Urinary bladder (tissue), 4 donors: ENCODE measurements around the gene DYNLRB1. TPM values are rescaled to one million over a fixed set of nuclear protein-coding genes. Genes with fewer than 3 reads are reported as not detected.

ENCODE experiments used
- DNase-seq: peaks from one replicate; pipeline ENCODE4 v3.0.0-alpha.2; 2015; ENCODE audit errors: extremely low spot score
- H3K27ac ChIP-seq: one replicate; pipeline ENCODE4 v1.5.1; 2013; ENCODE audit warnings: low read depth, mild to moderate bottlenecking, moderate library complexity
- H3K36me3 ChIP-seq: one replicate; pipeline ENCODE4 v1.6.1; 2013; ENCODE audit warnings: mild to moderate bottlenecking, moderate library complexity; ENCODE audit not compliant: insufficient read depth
- H3K4me1 ChIP-seq: one replicate; pipeline ENCODE4 v1.6.1; 2013; ENCODE audit warnings: mild to moderate bottlenecking, moderate library complexity; ENCODE audit not compliant: insufficient read depth
- H3K4me3 ChIP-seq: one replicate; pipeline ENCODE4 v1.5.1; 2013; ENCODE audit warnings: low read depth, low read length
- WGBS: extraction: QIAGEN DNeasy Blood & Tissue Kit; methylation state at CpG from one replicate; pipeline ENCODE4 v1.1.7; 2013; 5-methylcytosine and 5-hydroxymethylcytosine counted together
- polyA plus RNA-seq: library from polyadenylated mRNA; stranded (reverse); fragments of 200-250 nt; gene quantifications from one replicate; pipeline ENCODE4 v1.2.3, GENCODE V29; 2013
- total RNA-seq: library from RNA; depleted of rRNA; stranded (reverse); fragments of >200 nt; gene quantifications from one replicate; pipeline ENCODE4 v1.2.3, GENCODE V29; 2014
- donor health status: healthy with polysubstance abuse.
- donor health status: healthy.

DYNLRB1 gene
- total and polyA plus RNA-seq, 2 donors: 36.2 to 248 TPM

DNA sequence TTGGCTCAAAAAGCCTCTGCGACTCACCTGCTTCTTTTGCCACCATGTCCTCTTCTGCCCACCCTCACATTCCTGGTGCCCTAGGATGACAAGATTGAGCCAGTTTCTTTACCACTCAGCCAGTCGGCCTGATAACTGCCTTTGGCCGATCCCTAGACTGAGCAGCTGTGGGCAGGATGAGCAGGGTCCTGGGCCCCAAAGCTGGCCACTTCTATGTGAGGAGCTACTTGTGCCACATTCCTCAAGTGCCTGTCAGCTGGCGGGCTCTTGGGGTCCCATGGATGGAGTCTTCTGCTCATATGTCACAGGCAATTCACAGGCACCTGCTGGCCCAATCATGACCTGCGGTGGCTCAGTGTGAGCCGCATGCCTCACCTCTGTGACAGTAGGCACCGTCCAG, 16.5 kb downstream of the DYNLRB1 start:
- WGBS: 94% methylated on average over 7 of the region's 7 CpGs
- Histone ChIP-seq H3K4me1 (no peaks in the 10 kb centered on the region), H3K36me3 (no peaks in the 10 kb centered on the region), H3K27ac (no peak overlapping the region), H3K4me3 (no peak overlapping the region)
- no peak for DNase-seq

DNA sequence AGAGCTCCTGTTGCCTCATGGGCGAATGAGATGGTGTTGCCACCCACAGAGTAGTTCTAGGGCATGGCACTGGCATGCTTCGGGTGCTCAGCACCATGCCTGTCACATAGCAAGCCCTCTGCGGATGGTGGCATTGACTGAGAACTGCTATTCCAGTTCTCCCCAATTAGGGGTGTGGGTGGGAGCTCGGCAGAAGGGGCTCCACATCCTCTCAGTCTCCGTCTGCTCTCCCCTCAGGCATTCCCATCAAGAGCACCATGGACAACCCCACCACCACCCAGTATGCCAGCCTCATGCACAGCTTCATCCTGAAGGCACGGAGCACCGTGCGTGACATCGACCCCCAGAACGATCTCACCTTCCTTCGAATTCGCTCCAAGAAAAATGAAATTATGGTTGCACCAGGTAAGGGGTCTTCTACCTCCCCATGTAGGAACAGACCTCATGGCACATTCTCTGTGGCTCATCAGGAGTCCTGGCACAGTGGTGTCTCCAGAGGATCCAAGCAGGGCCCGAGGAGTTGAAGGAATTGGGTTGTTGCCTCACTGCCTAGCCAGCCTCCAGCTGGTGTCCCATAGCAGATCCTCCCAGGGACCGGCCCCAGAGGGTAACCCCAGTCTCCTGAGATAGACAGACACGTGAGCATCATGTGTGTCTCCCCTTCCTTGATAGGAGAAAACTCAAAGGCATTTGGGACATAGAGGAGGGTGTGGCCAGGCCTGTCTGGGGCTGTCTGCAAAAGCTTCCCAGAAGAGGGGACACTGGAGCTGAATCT, 18.4 kb downstream of the DYNLRB1 start:
- 92% methylated on average over 15 of the region's 15 CpGs for WGBS
- Histone ChIP-seq H3K27ac (no peak overlapping the region), H3K4me3 (no peak overlapping the region), H3K36me3 (no peaks in the 10 kb centered on the region), H3K4me1 (no peaks in the 10 kb centered on the region)
- DNase-seq: no peak

DNA sequence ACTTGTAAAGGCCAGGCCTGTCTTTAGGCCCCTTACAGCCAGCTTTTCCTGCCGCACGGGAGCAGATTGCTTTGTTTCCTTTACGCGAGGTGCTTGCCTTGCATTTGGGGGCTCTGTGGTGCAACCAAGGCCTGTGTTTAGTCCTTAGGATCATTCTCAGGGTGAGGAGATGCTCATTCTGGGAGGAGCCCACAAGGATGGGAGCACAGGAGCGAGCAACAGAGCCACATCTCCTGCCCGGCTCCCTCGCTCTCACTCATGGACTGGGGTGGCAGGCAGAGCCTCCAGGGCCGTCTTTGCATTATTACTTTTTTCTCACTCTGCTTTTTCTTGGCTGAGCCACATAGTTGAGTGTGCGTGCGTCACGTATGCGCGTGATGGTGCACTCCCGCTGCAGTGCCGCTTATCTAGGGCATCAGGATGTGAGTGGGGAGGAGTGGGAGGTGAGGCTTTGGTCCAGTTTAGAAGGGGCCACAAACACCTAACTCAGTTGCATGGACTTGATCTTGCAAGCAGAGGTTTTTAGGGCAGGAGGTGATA, 19.1 kb downstream of the DYNLRB1 start:
- Histone ChIP-seq H3K4me1 (no peaks in the 10 kb centered on the region), H3K4me3 (no peak overlapping the region), H3K36me3 (no peaks in the 10 kb centered on the region), H3K27ac (no peak overlapping the region)
- no peak for DNase-seq
- 92% methylated on average over 15 of the region's 15 CpGs for WGBS

DNA sequence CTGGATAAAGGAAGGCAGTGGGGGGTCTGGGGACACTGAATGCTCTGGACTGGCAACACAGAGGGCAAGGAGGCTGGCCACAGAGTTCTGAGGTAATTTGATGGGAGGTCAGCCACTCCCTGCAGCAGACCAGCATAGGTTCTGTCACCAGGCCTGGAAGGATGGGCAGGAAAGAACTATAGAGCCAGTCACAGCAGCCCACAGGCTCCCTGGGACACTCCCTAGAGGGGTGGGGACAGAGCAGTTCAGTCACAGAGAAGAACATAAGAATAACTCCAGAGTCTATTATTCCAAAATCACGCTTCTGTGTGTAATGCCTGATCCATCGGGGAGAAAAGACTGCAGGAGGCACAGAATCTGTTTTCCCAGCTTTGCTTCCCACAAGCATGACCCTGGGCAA, 19.6 kb downstream of the DYNLRB1 start:
- DNase-seq: no peak
- H3K27ac ChIP-seq: no peak overlapping the region

DNA sequence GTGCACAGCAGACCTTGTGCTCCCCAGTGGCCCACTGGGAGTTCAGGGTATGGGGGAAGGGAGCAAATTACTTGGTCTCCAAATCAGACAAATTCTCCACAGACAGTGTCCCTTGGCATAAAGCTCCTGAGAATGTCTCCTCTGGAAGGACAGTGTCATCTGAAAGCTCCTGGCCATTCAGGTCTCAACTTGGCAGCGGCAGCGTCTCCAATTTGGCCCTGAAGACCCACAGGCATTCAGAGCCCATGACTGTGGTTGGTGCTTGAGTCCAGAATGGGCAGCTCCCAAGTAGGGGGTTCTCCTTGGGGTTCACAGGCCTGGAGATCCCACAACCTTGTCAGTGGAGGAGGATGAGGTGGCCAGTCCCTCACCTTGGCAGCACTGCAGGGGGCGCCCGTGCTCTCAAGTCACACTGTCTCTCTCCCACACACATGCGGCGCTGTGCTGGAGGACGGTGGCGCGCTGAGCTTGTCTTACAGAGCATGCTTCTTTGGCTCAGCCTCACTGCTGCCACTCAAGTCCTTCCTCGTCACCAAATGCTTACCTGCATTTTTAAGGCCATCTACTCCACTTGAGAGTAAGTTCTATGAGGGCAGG, 20.7 kb downstream of the DYNLRB1 start:
- Histone ChIP-seq H3K27ac (no peak overlapping the region), H3K4me1 (no peaks in the 10 kb centered on the region), H3K36me3 (peaks cover 2% of the 10 kb centered on the region), H3K4me3 (no peak overlapping the region)
- WGBS: 75% methylated on average over 10 of the region's 10 CpGs
- DNase-seq: no peak

More for the DNA sequence above, 19.6 kb downstream of the DYNLRB1 start:
- 97% methylated on average over 2 of the region's 2 CpGs for WGBS
- no peaks in the 10 kb centered on the region for H3K4me1 ChIP-seq
- no peaks in the 10 kb centered on the region for H3K36me3 ChIP-seq
- H3K4me3 ChIP-seq: no peak overlapping the region

DNA sequence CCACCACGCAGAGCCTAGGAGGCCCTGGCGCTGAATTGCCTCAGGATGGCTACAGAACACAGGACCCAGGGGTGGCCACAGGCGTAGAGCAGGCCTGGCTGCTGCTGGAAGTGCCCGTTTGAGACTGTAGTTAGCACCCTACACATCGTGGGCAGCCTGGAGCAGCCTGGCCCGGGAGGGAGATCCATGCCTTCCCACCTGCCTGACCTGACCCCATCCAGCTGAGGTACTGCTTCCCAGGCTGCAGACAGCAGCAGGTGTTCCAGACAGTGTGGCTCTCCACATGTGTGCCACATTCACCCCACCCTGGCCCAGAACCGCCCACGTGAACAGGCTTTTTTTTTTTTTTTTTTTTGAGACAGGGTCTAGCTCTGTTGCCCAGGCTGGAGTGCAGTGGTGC, 21.4 kb downstream of the DYNLRB1 start:
- DNase-seq: no peak
- H3K36me3 ChIP-seq: peaks cover 2% of the 10 kb centered on the region

DNA sequence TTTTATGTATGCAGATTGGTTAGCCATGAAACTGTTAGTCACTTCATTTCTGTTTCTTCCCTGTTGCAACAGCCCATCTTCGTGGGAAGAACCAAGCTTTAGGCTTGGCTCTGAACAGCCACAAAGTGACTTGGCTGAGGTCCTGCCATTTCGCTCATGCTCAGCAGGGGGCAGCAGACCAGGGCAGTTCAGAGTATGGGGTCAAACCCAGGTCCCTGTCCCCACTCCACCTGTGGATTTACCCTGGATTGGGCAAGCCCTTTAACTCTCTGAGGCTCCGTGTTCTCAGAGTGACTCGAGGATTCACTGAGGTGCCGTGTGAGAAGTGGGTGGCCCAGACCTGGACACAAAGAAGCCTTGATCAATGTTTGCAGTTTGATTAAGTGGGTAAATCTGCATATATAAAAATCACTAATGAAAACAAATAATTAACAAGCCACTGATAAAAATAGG, 22.5 kb downstream of the DYNLRB1 start:
- H3K36me3 ChIP-seq: peaks cover 2% of the 10 kb centered on the region

More for the DNA sequence above, 21.4 kb downstream of the DYNLRB1 start:
- Histone ChIP-seq H3K4me3 (no peak overlapping the region), H3K27ac (no peak overlapping the region), H3K4me1 (no peaks in the 10 kb centered on the region)
- 86% methylated on average over 8 of the region's 8 CpGs for WGBS

DNA sequence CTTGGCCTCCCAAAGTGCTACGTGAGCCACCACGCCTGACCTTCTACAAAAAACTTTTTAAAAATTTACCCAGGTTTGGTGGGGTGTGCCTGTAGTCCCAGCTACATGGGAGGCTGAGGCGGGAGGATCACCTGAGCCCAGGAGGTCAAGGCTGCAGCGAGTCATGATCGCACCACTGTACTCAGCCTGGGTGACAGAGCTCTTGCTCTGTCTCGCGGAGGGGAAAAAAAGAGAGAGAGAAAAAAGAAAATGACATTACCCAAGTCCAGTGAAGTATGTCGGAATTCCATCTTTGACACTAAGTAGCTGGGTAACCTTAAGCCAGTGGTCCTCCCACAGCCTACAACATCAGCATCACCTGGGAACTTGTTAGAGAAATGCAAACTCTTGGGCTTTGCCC, 23.5 kb downstream of the DYNLRB1 start:
- DNase-seq: no peak
- 96% methylated on average over 8 of the region's 8 CpGs for WGBS

More for the DNA sequence above, 22.5 kb downstream of the DYNLRB1 start:
- DNase-seq: no peak
- H3K27ac ChIP-seq: no peak overlapping the region
- no peaks in the 10 kb centered on the region for H3K4me1 ChIP-seq
- H3K4me3 ChIP-seq: no peak overlapping the region
- 54% methylated on average over 5 of the region's 5 CpGs for WGBS

DNA sequence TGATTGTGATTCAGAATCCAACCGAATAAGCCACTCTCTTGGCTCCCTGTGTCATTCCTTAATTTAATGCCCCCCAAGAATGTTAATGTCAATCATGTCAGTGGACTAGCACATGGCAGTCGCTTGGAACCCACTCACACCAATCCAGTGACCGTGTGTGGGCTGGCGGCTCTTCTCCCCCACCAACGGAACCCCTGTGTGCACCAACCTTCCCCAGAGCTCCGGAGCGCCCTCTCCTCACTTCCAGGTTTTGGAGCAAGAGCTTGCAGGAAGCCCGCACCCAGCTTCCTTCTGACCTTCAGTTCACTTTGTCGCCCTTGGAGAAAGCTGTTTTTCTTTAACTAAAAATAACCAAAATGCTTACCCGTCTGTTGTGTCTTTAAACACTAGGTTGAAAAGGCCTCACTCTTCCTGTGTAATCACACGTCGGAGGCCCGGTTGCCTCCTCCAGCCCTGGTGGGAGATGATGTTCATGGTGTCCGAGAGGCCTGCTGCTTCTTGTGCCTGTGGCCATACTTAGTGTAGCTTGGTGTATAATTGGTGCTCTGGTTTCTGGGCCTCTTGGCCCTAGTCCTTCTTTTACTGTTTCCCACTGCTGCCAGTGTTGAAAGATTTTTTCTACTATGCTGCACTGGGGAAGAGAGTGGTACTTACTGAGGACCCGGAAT, 24.5 kb downstream of the DYNLRB1 start:
- H3K4me1 ChIP-seq: no peaks in the 10 kb centered on the region
- no peak overlapping the region for H3K27ac ChIP-seq
- WGBS: 85% methylated on average over 15 of the region's 15 CpGs
- no peak overlapping the region for H3K4me3 ChIP-seq
- DNase-seq: no peak
- H3K36me3 ChIP-seq: peaks cover 2% of the 10 kb centered on the region

More for the DNA sequence above, 23.5 kb downstream of the DYNLRB1 start:
- peaks cover 2% of the 10 kb centered on the region for H3K36me3 ChIP-seq
- no peaks in the 10 kb centered on the region for H3K4me1 ChIP-seq
- H3K4me3 ChIP-seq: no peak overlapping the region
- H3K27ac ChIP-seq: no peak overlapping the region

DNA sequence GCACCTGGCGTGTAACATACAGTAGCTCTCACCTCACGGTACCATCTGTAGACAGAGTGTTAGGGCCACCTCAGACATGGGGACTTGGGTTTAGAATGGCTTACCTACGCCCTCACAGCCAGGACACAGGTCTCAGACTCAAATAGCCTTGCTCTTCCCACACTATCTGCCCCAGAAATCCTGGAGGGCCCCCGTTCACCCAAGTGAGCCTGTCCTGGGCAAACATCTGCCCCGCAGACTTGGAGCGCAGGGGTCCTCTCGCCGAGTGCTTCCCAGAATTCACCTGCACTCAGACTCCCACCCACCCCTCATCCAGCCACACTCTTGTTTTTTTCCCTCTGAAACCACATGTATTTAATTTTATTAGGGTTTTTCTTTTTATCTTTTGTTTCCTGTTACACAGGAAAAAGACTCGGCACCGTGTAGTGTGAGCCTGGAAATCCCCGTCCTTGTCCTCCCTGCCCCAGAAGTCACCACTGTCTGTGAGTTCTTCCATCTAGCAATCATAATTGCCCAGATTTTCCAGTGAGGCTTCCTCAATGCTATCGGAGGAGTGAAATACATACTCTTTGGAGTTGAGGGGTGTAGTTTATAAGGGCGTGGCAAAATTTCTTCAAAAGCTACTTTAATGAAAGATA, 25.2 kb downstream of the DYNLRB1 start:
- Histone ChIP-seq H3K27ac (no peak overlapping the region), H3K36me3 (peaks cover 2% of the 10 kb centered on the region), H3K4me1 (no peaks in the 10 kb centered on the region), H3K4me3 (no peak overlapping the region)
- 79% methylated on average over 13 of the region's 13 CpGs for WGBS
- DNase-seq: no peak

DNA sequence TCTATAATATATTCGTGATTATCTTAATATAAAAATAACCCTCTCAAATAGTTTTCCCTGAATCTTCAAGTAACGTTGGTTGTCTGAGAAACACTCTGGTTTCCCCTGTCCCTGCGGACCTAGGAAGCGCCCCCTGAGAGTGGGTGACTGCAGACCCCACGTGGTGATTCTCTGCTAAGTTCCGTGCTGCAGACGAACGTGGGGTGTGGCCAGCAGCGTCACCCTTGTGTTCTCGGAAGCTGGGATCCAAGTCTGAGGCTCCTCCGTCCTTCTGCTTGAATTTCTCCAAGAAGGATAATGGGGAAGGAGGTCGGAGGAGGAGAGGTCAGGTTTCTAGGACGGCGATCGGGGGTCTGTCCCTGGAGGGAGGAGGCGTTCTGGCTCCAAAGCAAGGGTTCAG, 25.7 kb downstream of the DYNLRB1 start:
- WGBS: 78% methylated on average over 16 of the region's 16 CpGs
- DNase-seq: no peak
- H3K36me3 ChIP-seq: peaks cover 2% of the 10 kb centered on the region

DNA sequence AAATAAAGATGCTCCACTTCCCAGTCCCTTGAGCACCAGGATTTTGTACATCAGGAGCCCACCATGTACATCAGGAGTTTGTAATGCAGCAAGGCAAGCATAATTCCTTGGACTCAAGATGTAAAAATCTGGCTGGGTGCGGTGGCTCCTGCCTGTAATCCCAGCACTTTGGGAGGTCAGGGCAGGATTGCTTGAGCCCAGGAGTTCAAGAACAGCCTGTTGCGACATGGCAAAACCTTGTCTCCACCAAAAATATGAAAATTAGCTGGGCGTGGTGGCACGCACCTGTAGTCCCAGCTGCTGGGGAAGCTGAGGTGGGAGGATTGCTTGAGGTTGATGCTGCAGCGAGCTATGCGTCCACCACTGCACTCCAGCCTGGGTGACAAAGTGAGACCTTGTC, 26.2 kb downstream of the DYNLRB1 start:
- Histone ChIP-seq H3K4me3 (no peak overlapping the region), H3K27ac (no peak overlapping the region), H3K4me1 (no peaks in the 10 kb centered on the region), H3K36me3 (peaks cover 2% of the 10 kb centered on the region)
- 96% methylated on average over 6 of the region's 6 CpGs for WGBS
- no peak for DNase-seq

More for the DNA sequence above, 25.7 kb downstream of the DYNLRB1 start:
- H3K27ac ChIP-seq: no peak overlapping the region
- H3K4me1 ChIP-seq: no peaks in the 10 kb centered on the region
- H3K4me3 ChIP-seq: no peak overlapping the region

DNA sequence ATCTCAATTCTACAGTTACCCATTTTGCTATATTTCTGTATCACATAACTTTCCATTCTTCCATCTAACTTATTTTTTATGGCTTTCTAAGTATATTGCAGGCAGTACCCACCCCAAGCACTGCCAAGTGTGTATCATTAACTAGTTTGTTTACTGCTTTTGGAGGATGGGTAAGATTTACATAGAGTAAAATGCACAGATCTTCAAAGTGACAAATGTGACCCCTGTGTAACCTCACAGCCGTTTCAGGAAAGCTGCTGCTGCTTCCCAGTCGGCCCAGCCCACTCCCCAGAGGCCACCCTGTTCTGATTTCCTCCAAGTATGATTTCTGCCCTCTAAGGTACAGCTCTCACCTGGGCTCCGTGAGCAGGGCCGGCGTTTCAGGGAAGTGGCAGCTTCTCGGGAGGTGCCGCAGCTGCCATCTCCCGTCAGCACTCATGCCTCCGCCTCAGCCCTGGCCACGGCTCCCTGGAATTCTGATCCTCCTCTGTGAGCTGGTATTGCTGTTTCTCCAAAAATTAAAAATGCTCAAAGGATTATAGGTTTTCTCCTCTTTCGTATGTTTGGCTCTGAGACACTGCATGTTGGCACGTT, 27.3 kb downstream of the DYNLRB1 start:
- Histone ChIP-seq H3K4me3 (no peak overlapping the region), H3K27ac (no peak overlapping the region), H3K36me3 (peaks cover 2% of the 10 kb centered on the region), H3K4me1 (no peaks in the 10 kb centered on the region)
- DNase-seq: no peak
- WGBS: 71% methylated on average over 12 of the region's 12 CpGs
